ENCODE results near the gene DERA.
"Not testable (repeated sequence)": the region's sequence is repeated elsewhere in the genome, so short reads cannot be mapped to it uniquely, and the experiment has no call there.

Gene DERA

DNA sequence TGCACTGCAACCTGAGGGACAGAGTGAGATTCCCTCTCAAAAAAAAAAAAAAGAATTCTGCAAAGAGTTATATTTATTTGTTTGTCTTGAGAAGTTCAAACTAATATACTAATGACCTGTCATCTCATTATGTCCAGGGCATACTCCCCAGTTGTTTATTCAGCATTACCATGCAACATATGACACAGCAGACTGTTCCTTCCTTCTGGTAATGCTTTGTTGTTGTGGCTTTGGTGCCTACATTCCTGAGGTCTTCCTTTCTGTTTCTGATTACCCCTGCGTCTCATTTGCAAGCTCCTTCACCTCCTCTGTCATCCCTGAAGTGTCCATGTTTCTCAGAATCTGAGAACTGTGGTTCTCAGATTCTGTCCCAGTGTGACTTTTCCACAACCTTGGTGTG, 55.3 kb downstream of the DERA start:
- no peak overlapping the region for H2BK5ac ChIP-seq (ENCODE audit: low read length)
- H3K9me3 ChIP-seq (replicated peaks in 1 of 2; ENCODE audit: control insufficient read depth in 2 of 2, insufficient read depth in 1 of 2, low read depth in 1 of 2, low read length in 2 of 2) = no peaks in the 10 kb centered on the region
- no peak overlapping the region for H2BK15ac ChIP-seq (ENCODE audit: low read length)
- H2BK12ac ChIP-seq (ENCODE audit: low read length) = no peak overlapping the region
- H3K36me3 ChIP-seq (replicated peaks in 1 of 2; ENCODE audit: control insufficient read depth in 2 of 2, insufficient read depth in 2 of 2, low read length in 2 of 2) = peaks cover 11 to 80% of the 10 kb centered on the region in 2 donors
- no peak overlapping the region for H2BK120ac ChIP-seq (ENCODE audit: low read depth, low read length)
- no peaks in the 10 kb centered on the region for H3K79me1 ChIP-seq (ENCODE audit: low read depth, low read length)
- no peak overlapping the region for H3K4ac ChIP-seq (ENCODE audit: low read length)
- no peak overlapping the region for H4K91ac ChIP-seq (ENCODE audit: low read depth, low read length, poor library complexity)
- no peak overlapping the region for H3K4me3 ChIP-seq (ENCODE audit: low read length in 2 of 2)
- no CpG with 5 or more reads among the region's 1 CpG for WGBS, 2 donors (ENCODE audit: extremely low coverage in 2 of 2, insufficient read length in 2 of 2, insufficient replicate concordance in 1 of 2)
- H3K18ac ChIP-seq (ENCODE audit: low read length) = no peak overlapping the region
- no peak overlapping the region for H3K14ac ChIP-seq (ENCODE audit: low read length)
- H2AFZ ChIP-seq (ENCODE audit: low read length) = no peak overlapping the region
- H3K9ac ChIP-seq (ENCODE audit: low read depth, low read length, poor library complexity) = no peak overlapping the region
- H3K4me2 ChIP-seq (ENCODE audit: insufficient read depth, low read length, poor library complexity, severe bottlenecking) = no peak overlapping the region
- H2AK5ac ChIP-seq (ENCODE audit: low read depth, low read length) = no peak overlapping the region
- H3K27me3 ChIP-seq (ENCODE audit: control insufficient read depth in 3 of 3, insufficient read depth in 3 of 3, low read depth in 1 of 3, low read length in 3 of 3) = no peaks in the 10 kb centered on the region
- no peak overlapping the region for H3K27ac ChIP-seq (replicated peaks; ENCODE audit: low read length)
- no peak for DNase-seq (ENCODE audit: low spot score)
- no peaks in the 10 kb centered on the region for H3K4me1 ChIP-seq (ENCODE audit: control insufficient read depth in 2 of 2, insufficient read depth in 1 of 2, low read depth in 1 of 2, low read length in 2 of 2)
- H3K23ac ChIP-seq (ENCODE audit: low read depth, low read length, poor library complexity) = no peak overlapping the region
- no peak overlapping the region for H4K8ac ChIP-seq (ENCODE audit: low read depth, low read length)

DNA sequence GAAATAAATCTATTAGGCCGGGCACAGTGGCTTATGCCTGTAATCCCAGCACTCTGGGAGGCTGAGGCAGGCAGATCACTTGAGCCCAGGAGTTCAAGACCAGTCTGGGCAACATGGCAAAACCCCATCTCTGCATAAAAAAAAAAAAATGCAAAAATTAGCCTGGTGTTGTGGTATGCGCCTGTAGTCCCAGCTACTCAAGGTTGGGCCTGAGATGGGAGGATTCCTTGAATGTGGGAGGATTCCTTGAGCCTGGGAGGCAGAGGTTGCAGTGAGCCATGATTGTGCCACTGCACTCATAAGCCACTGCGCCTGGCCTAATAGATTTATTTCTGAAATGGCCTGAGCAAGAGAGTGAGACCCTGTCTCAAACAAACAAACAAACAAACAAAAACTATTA, 55.9 kb downstream of the DERA start:
- not testable (repeated sequence) for H3K27me3 ChIP-seq (ENCODE audit: control insufficient read depth in 3 of 3, insufficient read depth in 3 of 3, low read depth in 1 of 3, low read length in 3 of 3)

DNA sequence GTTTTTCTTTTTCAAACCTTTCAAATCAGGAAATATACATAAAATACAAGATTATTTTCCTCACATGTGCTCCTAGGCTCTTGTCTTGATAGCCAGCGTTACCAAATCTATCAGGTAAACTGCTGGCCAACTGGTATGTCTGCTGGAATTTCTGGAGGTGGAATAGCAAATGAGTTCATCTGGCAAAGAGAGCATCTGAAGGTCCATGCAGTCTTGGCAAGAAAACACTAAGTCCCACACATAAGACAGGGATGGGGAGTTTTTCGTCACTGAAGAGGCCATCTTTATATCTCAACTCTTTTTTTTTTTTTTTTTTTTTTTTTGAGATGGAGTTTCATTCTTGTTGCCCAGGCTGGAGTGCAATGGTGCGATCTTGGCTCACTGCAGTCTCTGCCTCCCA, 60.1 kb downstream of the DERA start:
- no peak overlapping the region for H2BK15ac ChIP-seq (ENCODE audit: low read length)

More for the DNA sequence above, 55.9 kb downstream of the DERA start:
- not testable (repeated sequence) for H4K8ac ChIP-seq (ENCODE audit: low read depth, low read length); H3K4ac ChIP-seq (ENCODE audit: low read length); DNase-seq (ENCODE audit: low spot score); H3K4me2 ChIP-seq (ENCODE audit: insufficient read depth, low read length, poor library complexity, severe bottlenecking); H3K9ac ChIP-seq (ENCODE audit: low read depth, low read length, poor library complexity); H2AFZ ChIP-seq (ENCODE audit: low read length); H3K9me3 ChIP-seq (replicated peaks in 1 of 2; ENCODE audit: control insufficient read depth in 2 of 2, insufficient read depth in 1 of 2, low read depth in 1 of 2, low read length in 2 of 2); H2BK15ac ChIP-seq (ENCODE audit: low read length); H2BK120ac ChIP-seq (ENCODE audit: low read depth, low read length); H3K18ac ChIP-seq (ENCODE audit: low read length); H3K79me1 ChIP-seq (ENCODE audit: low read depth, low read length); H3K23ac ChIP-seq (ENCODE audit: low read depth, low read length, poor library complexity); H3K27ac ChIP-seq (replicated peaks; ENCODE audit: low read length); H3K4me1 ChIP-seq (ENCODE audit: control insufficient read depth in 2 of 2, insufficient read depth in 1 of 2, low read depth in 1 of 2, low read length in 2 of 2); H2AK5ac ChIP-seq (ENCODE audit: low read depth, low read length); H3K14ac ChIP-seq (ENCODE audit: low read length); H2BK5ac ChIP-seq (ENCODE audit: low read length); H4K91ac ChIP-seq (ENCODE audit: low read depth, low read length, poor library complexity); H2BK12ac ChIP-seq (ENCODE audit: low read length); H3K4me3 ChIP-seq (ENCODE audit: low read length in 2 of 2)
- H3K36me3 ChIP-seq (replicated peaks in 1 of 2; ENCODE audit: control insufficient read depth in 2 of 2, insufficient read depth in 2 of 2, low read length in 2 of 2) = peaks cover 11 to 79% of the 10 kb centered on the region in 2 donors
- no CpG with 5 or more reads among the region's 3 CpGs for WGBS, 2 donors (ENCODE audit: extremely low coverage in 2 of 2, insufficient read length in 2 of 2, insufficient replicate concordance in 1 of 2)

DNA sequence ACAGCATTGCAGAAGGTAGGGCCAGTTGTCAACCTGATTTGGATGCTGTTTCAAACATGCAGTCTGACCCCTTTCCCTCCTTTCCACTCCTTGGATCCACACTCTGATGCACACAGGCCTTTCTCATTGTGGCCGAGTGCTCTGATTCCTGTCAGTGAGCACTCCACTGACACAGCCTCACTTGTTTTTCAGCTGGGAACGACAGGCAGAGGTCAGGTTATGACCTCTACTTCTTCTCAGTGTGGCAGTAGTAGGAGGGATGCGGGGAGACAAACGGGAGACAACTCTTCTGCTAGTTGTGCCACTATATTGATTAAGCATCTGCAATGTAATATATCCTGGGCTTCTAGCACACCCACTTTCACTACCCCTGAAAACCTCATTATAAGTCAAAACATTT, 61.8 kb downstream of the DERA start:
- peak overlapping the region; percentile 11 for H3K14ac ChIP-seq (ENCODE audit: low read length)
- H2BK12ac ChIP-seq (ENCODE audit: low read length) = no peak overlapping the region
- no peak overlapping the region for H2BK120ac ChIP-seq (ENCODE audit: low read depth, low read length)
- no peak overlapping the region for H3K4ac ChIP-seq (ENCODE audit: low read length)
- H3K9ac ChIP-seq (ENCODE audit: low read depth, low read length, poor library complexity) = peak overlapping the region; percentile 70
- H2BK5ac ChIP-seq (ENCODE audit: low read length) = no peak overlapping the region
- no peak overlapping the region for H2AK5ac ChIP-seq (ENCODE audit: low read depth, low read length)
- H3K18ac ChIP-seq (ENCODE audit: low read length) = no peak overlapping the region
- H3K27ac ChIP-seq (replicated peaks; ENCODE audit: low read length) = no peak overlapping the region
- no peaks in the 10 kb centered on the region for H3K79me1 ChIP-seq (ENCODE audit: low read depth, low read length)
- no CpG with 5 or more reads among the region's 4 CpGs for WGBS, 2 donors (ENCODE audit: extremely low coverage in 2 of 2, insufficient read length in 2 of 2, insufficient replicate concordance in 1 of 2)
- H3K36me3 ChIP-seq (replicated peaks in 1 of 2; ENCODE audit: control insufficient read depth in 2 of 2, insufficient read depth in 2 of 2, low read length in 2 of 2) = peaks cover 5 to 46% of the 10 kb centered on the region in 2 donors
- no peak overlapping the region for H2AFZ ChIP-seq (ENCODE audit: low read length)
- H2BK15ac ChIP-seq (ENCODE audit: low read length) = no peak overlapping the region
- H3K9me3 ChIP-seq (replicated peaks in 1 of 2; ENCODE audit: control insufficient read depth in 2 of 2, insufficient read depth in 1 of 2, low read depth in 1 of 2, low read length in 2 of 2) = no peaks in the 10 kb centered on the region
- H3K27me3 ChIP-seq (ENCODE audit: control insufficient read depth in 3 of 3, insufficient read depth in 3 of 3, low read depth in 1 of 3, low read length in 3 of 3) = no peaks in the 10 kb centered on the region
- no peak overlapping the region for H3K4me2 ChIP-seq (ENCODE audit: insufficient read depth, low read length, poor library complexity, severe bottlenecking)
- H4K91ac ChIP-seq (ENCODE audit: low read depth, low read length, poor library complexity) = no peak overlapping the region
- no peak for DNase-seq (ENCODE audit: low spot score)
- H4K8ac ChIP-seq (ENCODE audit: low read depth, low read length) = no peak overlapping the region
- peaks cover 3 to 12% of the 10 kb centered on the region in 2 donors for H3K4me1 ChIP-seq (ENCODE audit: control insufficient read depth in 2 of 2, insufficient read depth in 1 of 2, low read depth in 1 of 2, low read length in 2 of 2)
- no peak overlapping the region for H3K4me3 ChIP-seq (ENCODE audit: low read length in 2 of 2)
- no peak overlapping the region for H3K23ac ChIP-seq (ENCODE audit: low read depth, low read length, poor library complexity)

More for the DNA sequence above, 60.1 kb downstream of the DERA start:
- Histone ChIP-seq H4K91ac (ENCODE audit: low read depth, low read length, poor library complexity) (no peak overlapping the region), H3K36me3 (replicated peaks in 1 of 2; ENCODE audit: control insufficient read depth in 2 of 2, insufficient read depth in 2 of 2, low read length in 2 of 2) (peaks cover 3 to 46% of the 10 kb centered on the region in 2 donors), H3K9me3 (replicated peaks in 1 of 2; ENCODE audit: control insufficient read depth in 2 of 2, insufficient read depth in 1 of 2, low read depth in 1 of 2, low read length in 2 of 2) (no peaks in the 10 kb centered on the region), H3K4me1 (ENCODE audit: control insufficient read depth in 2 of 2, insufficient read depth in 1 of 2, low read depth in 1 of 2, low read length in 2 of 2) (peaks cover 3 to 12% of the 10 kb centered on the region in 2 donors), H3K18ac (ENCODE audit: low read length) (no peak overlapping the region), H2BK12ac (ENCODE audit: low read length) (no peak overlapping the region), H2AFZ (ENCODE audit: low read length) (no peak overlapping the region), H3K23ac (ENCODE audit: low read depth, low read length, poor library complexity) (no peak overlapping the region), H3K14ac (ENCODE audit: low read length) (no peak overlapping the region), H3K27me3 (ENCODE audit: control insufficient read depth in 3 of 3, insufficient read depth in 3 of 3, low read depth in 1 of 3, low read length in 3 of 3) (no peaks in the 10 kb centered on the region), H3K4me3 (ENCODE audit: low read length in 2 of 2) (no peak overlapping the region), H3K4ac (ENCODE audit: low read length) (no peak overlapping the region), H3K79me1 (ENCODE audit: low read depth, low read length) (no peaks in the 10 kb centered on the region), H2AK5ac (ENCODE audit: low read depth, low read length) (no peak overlapping the region), H3K27ac (replicated peaks; ENCODE audit: low read length) (no peak overlapping the region), H3K4me2 (ENCODE audit: insufficient read depth, low read length, poor library complexity, severe bottlenecking) (no peak overlapping the region), H4K8ac (ENCODE audit: low read depth, low read length) (no peak overlapping the region), H2BK5ac (ENCODE audit: low read length) (no peak overlapping the region), H3K9ac (ENCODE audit: low read depth, low read length, poor library complexity) (no peak overlapping the region), H2BK120ac (ENCODE audit: low read depth, low read length) (no peak overlapping the region)
- DNase-seq (ENCODE audit: low spot score) = no peak
- WGBS, 2 donors (ENCODE audit: extremely low coverage in 2 of 2, insufficient read length in 2 of 2, insufficient replicate concordance in 1 of 2) = no CpG with 5 or more reads among the region's 3 CpGs

Measured in neuronal stem cell (in vitro differentiated cells).